ENCODE data around the gene MSH3.
"Not testable (repeated sequence)": the region's sequence is repeated elsewhere in the genome, so short reads cannot be mapped to it uniquely, and the experiment has no call there.

MSH3 gene

GRCh38 chr5:80799041-80799440 is 144.6 kb downstream of the MSH3 start:
- DNase-seq = no peak

DNA sequence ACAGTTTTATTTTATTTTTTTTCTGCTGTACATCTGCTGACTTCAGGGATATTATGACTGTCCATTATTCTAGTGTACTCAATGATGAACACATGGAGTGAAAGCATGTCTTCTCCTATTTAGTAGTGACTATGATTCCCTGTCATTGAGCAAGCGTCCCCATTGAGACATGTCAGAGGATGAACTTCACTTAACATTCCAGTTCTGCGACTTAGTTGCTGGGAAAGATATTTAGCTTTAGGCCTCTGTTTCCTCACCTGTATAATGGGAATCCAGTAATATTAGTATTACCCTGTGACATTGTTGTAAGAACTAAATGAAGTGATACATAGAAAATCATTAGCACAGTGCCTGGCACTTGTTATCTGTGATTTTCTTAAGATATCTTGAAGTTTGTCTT is 145.1 kb downstream of the MSH3 start:
- DNase-seq = no peak

DNA sequence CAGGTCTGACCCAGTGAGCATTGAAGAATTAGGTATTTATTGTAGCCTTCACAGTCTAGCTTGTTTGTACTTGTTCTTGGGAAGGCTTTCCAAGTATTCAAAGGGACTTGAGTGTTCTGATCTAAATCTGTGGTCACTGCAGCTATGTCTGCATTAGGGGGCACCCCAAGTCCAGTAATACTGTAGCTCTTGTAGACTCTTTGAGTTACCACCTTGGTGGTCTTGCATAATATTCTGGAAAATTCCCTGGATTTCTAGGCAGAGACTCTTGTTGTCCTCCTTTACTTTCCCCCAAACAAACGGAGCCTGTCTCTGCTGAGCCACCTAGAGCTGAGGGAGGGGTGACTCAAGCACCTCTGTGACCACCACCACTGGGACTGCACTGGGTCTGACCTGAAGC is 149.9 kb downstream of the MSH3 start:
- DNase-seq = no peak

DNA sequence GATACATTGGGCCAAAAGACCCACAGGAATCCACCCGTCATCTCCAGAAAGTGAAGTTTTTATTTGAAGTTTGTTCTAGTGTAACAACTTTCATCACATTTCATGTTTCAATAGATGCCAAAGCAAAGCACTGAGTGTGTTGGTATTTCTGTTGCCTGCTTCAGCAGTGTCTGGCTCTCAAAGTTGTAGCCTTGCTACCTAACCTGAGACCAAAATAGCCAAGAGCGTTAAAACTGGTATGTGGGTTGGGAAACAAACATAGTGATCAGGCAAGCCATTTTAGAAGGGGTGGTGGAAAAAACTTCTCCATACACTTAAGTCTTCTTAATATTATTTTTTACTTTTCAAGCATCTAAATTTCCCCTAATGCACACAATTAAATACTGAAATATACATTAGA is 150.6 kb downstream of the MSH3 start:
- no peak for DNase-seq

DNA sequence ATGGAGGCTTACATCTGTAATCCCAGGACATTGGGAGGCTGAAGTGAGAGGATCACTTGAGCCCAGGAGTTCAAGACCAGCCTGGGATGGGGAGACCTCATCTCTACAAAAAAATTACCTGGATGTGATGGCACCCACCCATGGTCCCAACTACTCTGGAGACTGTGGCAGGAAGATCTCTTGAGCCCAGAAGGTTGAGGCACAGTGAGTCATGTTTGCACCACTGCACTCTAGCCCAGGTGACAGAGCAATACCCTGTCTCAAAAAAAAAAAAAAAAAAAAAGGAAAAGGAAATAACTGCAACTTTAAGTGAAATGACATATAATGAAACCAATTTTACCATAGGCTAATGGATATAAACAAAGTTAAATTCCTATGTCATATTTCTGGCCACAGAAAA is 152.5 kb downstream of the MSH3 start:
- DNase-seq = no peak

DNA sequence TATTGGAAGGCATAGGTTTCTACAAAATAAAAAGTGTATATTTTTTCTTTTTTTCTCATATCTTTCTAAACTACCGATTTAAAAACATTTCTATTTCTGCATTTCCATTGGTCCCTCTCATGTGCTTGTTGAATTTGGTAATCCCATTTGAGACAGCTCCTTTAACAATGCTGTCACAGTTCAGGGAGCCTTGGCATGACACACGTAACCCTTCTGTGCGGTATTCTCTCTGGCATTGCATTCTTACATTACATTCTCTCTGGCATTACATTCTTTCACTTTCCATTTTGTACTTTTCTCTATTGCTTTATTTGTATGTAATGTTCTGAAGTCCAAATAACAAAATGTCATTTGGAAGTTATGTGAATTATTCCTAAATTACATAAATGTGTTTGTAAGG is 155.0 kb downstream of the MSH3 start:
- DNase-seq = no peak

DNA sequence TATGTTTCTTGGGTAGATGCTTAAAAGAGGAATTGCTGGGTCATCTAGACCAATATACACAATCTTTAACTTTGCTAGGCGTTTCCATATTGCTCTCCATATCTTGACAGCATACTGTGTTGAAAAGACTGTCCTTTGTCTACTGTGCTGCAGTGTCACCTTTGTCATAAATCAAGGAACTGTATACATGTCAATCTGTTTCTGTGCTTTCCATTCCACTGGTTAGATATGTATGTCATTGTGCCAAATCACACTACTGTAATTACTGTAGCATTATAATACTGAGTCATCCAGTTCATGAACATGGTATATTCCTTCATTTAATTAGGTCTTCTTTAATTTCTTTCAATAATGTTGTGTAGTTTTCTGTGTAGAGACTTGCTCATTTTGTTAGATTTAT is 156.0 kb downstream of the MSH3 start:
- DNase-seq = no peak

DNA sequence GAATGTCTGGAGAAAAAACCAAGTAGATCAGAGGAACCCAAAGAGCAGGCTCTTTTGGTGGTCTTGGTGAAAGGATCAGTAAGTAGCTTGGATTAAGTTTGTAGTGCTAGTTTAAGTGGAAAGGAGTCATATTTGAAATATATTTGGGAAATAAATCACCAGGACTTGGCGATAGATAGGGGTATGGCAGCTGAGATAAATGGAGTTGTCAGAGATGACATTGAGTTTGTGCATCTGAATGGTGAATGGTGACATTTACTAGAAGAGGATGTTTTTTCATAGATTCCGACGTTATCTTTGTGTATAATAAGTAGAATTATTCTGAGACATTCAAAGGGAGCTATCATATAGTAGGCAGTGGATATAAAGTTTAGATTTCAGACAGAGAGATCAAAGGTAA is 162.1 kb downstream of the MSH3 start:
- DNase-seq = no peak

GRCh38 chr5:80820685-80821084 is 166.2 kb downstream of the MSH3 start:
- DNase-seq = no peak

- DNase-seq = no peak
Measured at GRCh38 chr5:80822640-80823039, 168.2 kb downstream of the MSH3 start.

DNA sequence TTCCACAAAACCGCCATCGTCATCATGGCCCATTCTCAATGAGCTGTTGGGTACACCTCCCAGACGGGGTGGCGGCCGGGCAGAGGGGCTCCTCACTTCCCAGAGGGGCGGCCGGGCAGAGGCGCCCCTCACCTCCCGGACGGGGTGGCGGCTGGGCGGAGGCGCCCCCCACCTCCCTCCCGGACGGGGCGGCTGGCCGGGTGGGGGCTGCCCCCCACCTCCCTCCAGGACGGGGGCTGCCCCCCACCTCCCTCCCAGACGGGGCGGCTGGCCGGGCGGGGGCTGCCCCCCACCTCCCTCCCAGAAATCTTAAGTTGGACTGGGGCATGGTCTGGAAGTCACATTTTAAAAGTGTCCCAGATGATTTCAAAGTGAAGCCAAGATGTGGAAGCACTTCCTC is 169.7 kb downstream of the MSH3 start:
- DNase-seq = not testable (repeated sequence)

- no peak for DNase-seq
Measured at GRCh38 chr5:80825786-80826460, 171.5 kb downstream of the MSH3 start.

- no peak for DNase-seq
Measured at GRCh38 chr5:80834710-80835109, 180.3 kb downstream of the MSH3 start.

GRCh38 chr5:80835128-80835527 is 180.7 kb downstream of the MSH3 start:
- DNase-seq = no peak

DNA sequence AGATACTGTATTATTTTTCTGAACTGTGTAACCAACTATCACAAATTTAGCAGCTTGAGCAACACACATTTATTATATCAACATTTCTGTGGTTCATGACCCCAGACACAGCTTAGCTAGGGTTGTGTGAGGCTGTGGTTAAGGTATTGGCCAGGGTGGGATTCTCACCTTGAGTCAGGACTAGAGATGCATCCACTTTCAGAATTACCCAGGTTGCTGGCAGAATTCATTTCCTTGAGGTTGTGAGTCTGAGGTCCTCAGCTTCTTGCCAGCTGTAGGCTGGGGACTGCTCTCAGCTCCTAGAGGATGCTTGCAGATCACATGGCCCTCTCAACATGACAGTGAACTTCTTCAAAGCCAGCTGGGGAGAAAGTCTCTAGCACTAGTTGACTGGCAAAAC is 183.2 kb downstream of the MSH3 start:
- DNase-seq = peak; percentile 51

DNA sequence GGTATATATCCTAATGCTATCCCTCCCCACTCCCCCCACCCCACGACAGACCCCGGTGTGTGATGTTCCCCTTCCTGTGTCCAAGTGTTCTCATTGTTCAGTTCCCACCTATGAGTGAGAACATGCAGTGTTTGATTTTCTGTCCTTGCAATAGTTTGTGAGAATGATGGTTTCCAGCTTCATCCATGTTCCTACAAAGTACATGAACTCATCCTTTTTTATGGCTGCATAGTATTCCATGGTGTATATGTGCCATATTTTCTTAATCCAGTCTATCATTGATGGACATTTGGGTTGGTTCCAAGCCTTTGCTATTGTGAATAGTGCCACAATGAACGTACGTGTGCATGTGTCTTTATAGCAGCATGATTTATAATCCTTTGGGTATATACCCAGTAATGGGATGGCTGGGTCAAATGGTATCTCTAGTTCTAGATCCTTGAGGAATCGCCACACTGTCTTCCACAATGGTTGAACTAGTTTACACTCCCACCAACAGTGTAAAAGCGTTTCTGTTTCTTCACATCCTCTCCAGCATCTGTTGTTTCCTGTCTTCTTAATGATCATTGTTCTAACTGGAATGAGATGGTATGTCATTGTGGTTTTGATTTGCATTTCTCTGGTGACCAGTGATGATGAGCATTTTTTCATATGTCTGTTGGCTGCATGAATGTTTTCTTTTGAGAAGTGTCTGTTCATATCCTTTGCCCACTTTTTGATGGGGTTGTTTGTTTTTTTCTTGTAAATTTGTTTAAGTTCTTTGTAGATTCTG is 186.8 kb downstream of the MSH3 start:
- DNase-seq = not testable (repeated sequence)

GRCh38 chr5:80846422-80846821 is 192.0 kb downstream of the MSH3 start:
- not testable (repeated sequence) for DNase-seq

DNA sequence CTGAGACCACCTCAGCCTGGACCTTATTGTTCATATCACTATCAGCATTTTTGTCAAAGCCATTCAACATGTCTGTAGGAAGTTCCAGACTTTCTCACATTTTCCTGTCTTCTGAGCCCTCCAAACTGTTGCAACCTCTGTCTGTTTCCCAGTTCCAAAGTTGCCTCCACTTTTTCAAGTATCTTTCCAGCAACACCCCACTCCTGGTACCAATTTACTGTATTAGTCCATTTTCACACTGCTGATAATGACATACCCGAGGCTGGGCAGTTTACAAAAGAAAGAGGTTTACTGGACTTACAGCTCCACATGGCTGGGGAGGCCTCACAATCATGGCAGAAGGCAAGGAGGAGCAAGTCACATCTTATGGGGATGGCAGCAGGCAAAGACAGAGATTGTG is 195.7 kb downstream of the MSH3 start:
- DNase-seq = not testable (repeated sequence)

DNA sequence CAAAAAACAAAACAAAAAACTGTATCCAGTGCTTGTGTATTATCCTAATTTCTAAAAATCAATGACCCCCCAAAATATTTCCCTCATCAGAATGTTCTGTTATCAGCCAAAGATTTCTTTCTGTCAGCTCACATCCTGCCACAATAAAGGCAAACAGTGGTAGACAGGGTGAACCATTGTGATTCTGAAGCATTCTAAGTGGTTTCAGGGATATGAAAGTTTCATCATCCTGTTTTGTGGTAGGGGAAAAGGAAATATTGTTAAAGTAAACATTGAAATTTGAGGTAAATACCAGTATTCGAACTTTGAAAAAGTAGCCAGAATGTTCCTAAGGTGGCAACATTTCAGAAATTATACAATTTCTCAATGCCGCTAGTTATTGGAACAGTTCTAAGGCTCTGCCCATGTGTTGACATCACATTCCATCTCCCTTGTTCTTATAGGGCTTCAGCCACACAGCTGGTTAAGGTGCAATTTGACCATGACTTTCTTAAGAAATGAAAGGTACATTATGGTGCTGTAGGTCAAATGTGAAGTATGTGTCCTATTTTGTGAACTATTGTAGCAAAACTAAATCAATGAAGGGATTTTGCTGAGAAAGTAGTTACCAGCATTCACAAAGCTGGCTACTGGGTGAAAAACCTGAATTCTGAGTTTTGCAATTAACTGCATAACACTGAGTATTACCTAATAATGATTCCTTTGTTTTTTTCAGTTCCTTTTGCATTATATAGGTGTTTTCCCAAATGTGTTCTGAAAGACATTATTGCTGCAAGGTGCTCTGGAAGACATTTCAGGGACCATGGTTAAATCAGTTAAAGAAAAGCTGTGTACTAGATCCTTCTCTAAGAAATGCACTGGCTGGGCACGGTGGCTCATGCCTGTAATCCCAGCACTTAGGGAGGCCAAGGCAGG is 198.1 kb downstream of the MSH3 start:
- no peak for DNase-seq

DNA sequence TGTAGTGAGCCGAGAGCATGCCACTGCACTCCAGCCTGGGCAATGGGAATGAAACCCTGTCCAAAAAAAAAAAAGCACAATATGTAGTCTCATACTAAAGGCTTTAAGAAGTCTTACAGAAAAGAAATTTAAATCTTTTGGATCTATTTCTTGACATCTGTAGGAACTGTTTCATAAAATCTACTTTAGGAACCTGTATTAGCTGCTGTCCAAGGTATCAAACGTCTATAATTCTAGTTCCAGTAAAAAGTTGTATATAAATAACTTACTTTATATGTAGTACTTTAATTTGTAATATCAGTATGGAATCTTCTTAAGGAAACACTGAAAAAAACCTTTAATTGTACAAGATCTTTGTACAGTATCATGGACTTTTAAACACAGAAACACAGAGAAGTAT is 199.0 kb downstream of the MSH3 start:
- no peak for DNase-seq

DNA sequence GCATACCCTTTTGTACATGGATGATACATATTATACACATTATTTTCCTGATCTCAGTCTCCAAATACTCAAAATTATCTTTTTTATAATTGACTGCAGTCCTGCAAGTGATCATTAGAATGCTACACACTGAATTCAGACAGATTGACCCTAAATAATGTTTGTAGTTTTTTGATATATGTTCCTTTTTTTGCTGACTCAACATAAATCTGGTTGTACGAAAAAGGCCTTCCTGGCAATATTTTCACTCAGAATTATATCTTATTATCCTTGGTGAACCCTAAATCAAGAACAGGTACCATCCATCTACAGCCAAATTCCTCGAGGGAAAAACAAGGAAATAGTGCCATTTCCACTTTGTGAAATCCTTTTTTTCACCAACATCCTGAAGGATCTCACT is 200.1 kb downstream of the MSH3 start:
- DNase-seq = no peak

DNA sequence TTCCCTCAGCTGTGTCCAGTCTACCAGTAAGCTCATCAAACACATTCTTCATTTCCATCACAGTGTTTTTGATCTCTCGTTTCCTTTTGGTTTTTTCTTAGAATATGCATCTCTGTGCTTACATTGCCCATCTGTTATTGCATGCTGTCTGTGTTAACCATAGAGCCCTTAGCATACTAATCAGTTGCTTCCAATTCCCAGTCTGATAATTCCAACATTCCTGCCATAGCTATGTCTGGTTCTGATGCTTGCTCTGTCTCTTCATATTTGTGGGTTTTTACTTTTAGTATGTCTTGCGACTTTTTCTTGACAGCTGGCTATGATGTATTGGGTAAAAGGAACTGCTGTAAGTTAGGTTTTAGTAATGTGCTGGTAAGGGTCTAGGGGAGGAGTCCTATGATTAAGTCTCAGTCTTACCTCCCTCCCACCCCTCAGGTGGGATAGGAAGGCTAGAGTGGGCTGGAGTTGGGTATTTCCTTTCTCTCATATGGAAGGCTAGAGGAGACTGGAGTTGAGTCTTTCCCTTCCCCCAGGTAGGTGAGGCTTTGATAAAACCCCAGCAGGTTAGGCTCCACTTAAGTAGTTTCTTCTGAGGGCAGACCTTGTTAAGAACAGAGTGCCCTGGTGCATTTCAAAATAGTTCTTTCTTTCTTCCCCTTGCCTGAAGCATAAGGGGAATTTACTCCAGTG is 206.6 kb downstream of the MSH3 start:
- DNase-seq = no peak

DNA sequence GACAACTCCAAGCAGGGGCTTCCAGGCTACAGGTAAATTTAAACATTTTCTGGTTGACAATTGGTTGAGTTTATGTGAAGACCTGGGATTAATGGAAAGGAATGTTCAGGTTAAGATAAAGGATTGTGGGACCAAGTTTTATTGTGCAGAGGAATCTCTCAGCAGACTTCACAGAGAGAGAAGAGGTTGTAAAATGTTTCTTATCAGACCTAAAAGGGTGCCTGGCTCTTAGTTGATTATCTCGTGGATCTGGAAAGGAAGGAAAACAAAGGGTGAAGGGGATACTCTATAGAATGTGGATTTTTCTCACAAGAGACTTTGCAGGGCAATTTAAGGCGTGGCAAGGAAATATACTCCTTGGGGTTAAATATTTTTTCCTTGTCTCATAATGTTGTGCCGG is 209.3 kb downstream of the MSH3 start:
- no peak for DNase-seq

All from stimulated activated CD8-positive, alpha-beta memory T cell treated with anti-CD3 and anti-CD28 coated beads, Interleukin-4, amount 100 ng/mL, for 48 hours (primary cell).